ENCODE data around the gene SRGAP1. TPM values are rescaled to one million over a fixed set of nuclear protein-coding genes. Genes with fewer than 3 reads are reported as not detected.

Gene SRGAP1
- total RNA-seq, 1 donor from 2014 or later: 14.8 TPM

- no peak for DNase-seq (ENCODE audit: low read depth, low spot score)
- H3K27ac Mint-ChIP-seq (ENCODE audit: unreplicated experiment): no peak overlapping the region
- peaks cover 9% of the 10 kb centered on the region for H3K4me1 Mint-ChIP-seq
- peaks cover 7% of the 10 kb centered on the region for H3K9me3 Mint-ChIP-seq
- no peaks in the 10 kb centered on the region for H3K27me3 Mint-ChIP-seq (ENCODE audit: low read depth)
- no peak overlapping the region for H3K4me3 Mint-ChIP-seq
- peaks cover 4% of the 10 kb centered on the region for H3K36me3 Mint-ChIP-seq (ENCODE audit: low read depth)
- TF ChIP-seq CTCF (conservative IDR thresholded peaks at IDR 0.05): no peak
Observed at GRCh38 chr12:64170024-64170423, 325.5 kb downstream of the SRGAP1 start.

- DNase-seq (ENCODE audit: low read depth, low spot score): no peak
- H3K4me3 Mint-ChIP-seq: no peak overlapping the region
- peaks cover 3% of the 10 kb centered on the region for H3K9me3 Mint-ChIP-seq
- H3K36me3 Mint-ChIP-seq (ENCODE audit: low read depth): peaks cover 2% of the 10 kb centered on the region
- H3K27me3 Mint-ChIP-seq (ENCODE audit: low read depth): no peaks in the 10 kb centered on the region
- H3K27ac Mint-ChIP-seq (ENCODE audit: unreplicated experiment): no peak overlapping the region
- no peak for TF ChIP-seq CTCF (conservative IDR thresholded peaks at IDR 0.05)
- H3K4me1 Mint-ChIP-seq: peaks cover 16% of the 10 kb centered on the region
Observed at GRCh38 chr12:64170730-64171129, 326.2 kb downstream of the SRGAP1 start.

- Mint-ChIP-seq H3K36me3 (ENCODE audit: low read depth) (no peaks in the 10 kb centered on the region), H3K27me3 (ENCODE audit: low read depth) (no peaks in the 10 kb centered on the region), H3K4me3 (no peak overlapping the region), H3K27ac (ENCODE audit: unreplicated experiment) (no peak overlapping the region), H3K4me1 (peaks cover 16% of the 10 kb centered on the region), H3K9me3 (peaks cover 2% of the 10 kb centered on the region)
- no peak for DNase-seq (ENCODE audit: low read depth, low spot score)
- no peak for TF ChIP-seq CTCF (conservative IDR thresholded peaks at IDR 0.05)
Observed at GRCh38 chr12:64171715-64172114, 327.2 kb downstream of the SRGAP1 start.

GRCh38 chr12:64172143-64172970 lies 327.9 kb downstream of the SRGAP1 start:
- TF ChIP-seq CTCF (conservative IDR thresholded peaks at IDR 0.05): no peak
- no peaks in the 10 kb centered on the region for H3K27me3 Mint-ChIP-seq (ENCODE audit: low read depth)
- H3K9me3 Mint-ChIP-seq: peaks cover 2% of the 10 kb centered on the region
- H3K4me1 Mint-ChIP-seq: peaks cover 16% of the 10 kb centered on the region
- no peak for DNase-seq (ENCODE audit: low read depth, low spot score)
- H3K4me3 Mint-ChIP-seq: no peak overlapping the region
- no peaks in the 10 kb centered on the region for H3K36me3 Mint-ChIP-seq (ENCODE audit: low read depth)
- H3K27ac Mint-ChIP-seq (ENCODE audit: unreplicated experiment): no peak overlapping the region

GRCh38 chr12:64173456-64173855 lies 329.0 kb downstream of the SRGAP1 start:
- H3K27me3 Mint-ChIP-seq (ENCODE audit: low read depth): no peaks in the 10 kb centered on the region
- H3K36me3 Mint-ChIP-seq (ENCODE audit: low read depth): no peaks in the 10 kb centered on the region
- H3K4me1 Mint-ChIP-seq: peaks cover 16% of the 10 kb centered on the region
- no peak for DNase-seq (ENCODE audit: low read depth, low spot score)
- no peak overlapping the region for H3K4me3 Mint-ChIP-seq
- H3K27ac Mint-ChIP-seq (ENCODE audit: unreplicated experiment): no peak overlapping the region
- no peak for TF ChIP-seq CTCF (conservative IDR thresholded peaks at IDR 0.05)
- peaks cover 2% of the 10 kb centered on the region for H3K9me3 Mint-ChIP-seq
